22Rv1 (cell line): Measurements from ENCODE around the gene CFAP43.

Source experiments
- H3K27ac ChIP-seq: fragments of 450-650 bp; 2 replicates; pipeline ENCODE4 v1.5.1; 2017
- CTCF ChIP-seq: fragments of 450-650 bp; IDR thresholded peaks from 2 replicates; pipeline ENCODE4 v1.5.1; 2017; ENCODE audit warnings: mild to moderate bottlenecking
- ZFX ChIP-seq: fragments of 450-650 bp; IDR thresholded peaks from 2 replicates; pipeline ENCODE4 v1.6.1; 2017; ENCODE audit warnings: antibody characterized with exemption, borderline replicate concordance

CFAP43 gene

GRCh38 chr10:104150139-104150538 is 82.0 kb downstream of the CFAP43 start:
- TF ChIP-seq ZFX, result no peak
- no peak for TF ChIP-seq CTCF
- no peak overlapping the region for H3K27ac ChIP-seq

GRCh38 chr10:104146882-104147281 is 85.3 kb downstream of the CFAP43 start:
- H3K27ac ChIP-seq, result no peak overlapping the region
- no peak for TF ChIP-seq ZFX
- TF ChIP-seq CTCF, result no peak

- H3K27ac ChIP-seq, result no peak overlapping the region
- TF ChIP-seq ZFX (no peak), CTCF (no peak)
These were observed 87.2 kb downstream of the CFAP43 start for GRCh38 chr10:104144931-104145330.

- no peak for TF ChIP-seq ZFX
- no peak for TF ChIP-seq CTCF
- H3K27ac ChIP-seq, result no peak overlapping the region
These were observed 88.3 kb downstream of the CFAP43 start for GRCh38 chr10:104143829-104144228.

GRCh38 chr10:104142081-104142480 is 90.1 kb downstream of the CFAP43 start:
- TF ChIP-seq CTCF (no peak), ZFX (no peak)
- no peak overlapping the region for H3K27ac ChIP-seq

- no peak overlapping the region for H3K27ac ChIP-seq
- TF ChIP-seq CTCF (peak; percentile 59), ZFX (no peak)
These were observed 92.9 kb downstream of the CFAP43 start for GRCh38 chr10:104139221-104139620.

GRCh38 chr10:104138131-104138530 is 94.0 kb downstream of the CFAP43 start:
- H3K27ac ChIP-seq, result no peak overlapping the region
- no peak for TF ChIP-seq CTCF
- no peak for TF ChIP-seq ZFX
